Measurements from ENCODE around the gene PNPT1. TPM values are rescaled to one million over a fixed set of nuclear protein-coding genes. Genes with fewer than 3 reads are reported as not detected.
A peak's percentile ranks its signal among the peaks of the same experiment; 100 is the strongest.
"Not testable (repeated sequence)": the region's sequence is repeated elsewhere in the genome, so short reads cannot be mapped to it uniquely, and the experiment has no call there.

Gene PNPT1
- 10 to 100 TPM in 1 of 2 donors, 1 to 10 TPM in 1; 8.9 to 24.6 TPM for total RNA-seq

DNA sequence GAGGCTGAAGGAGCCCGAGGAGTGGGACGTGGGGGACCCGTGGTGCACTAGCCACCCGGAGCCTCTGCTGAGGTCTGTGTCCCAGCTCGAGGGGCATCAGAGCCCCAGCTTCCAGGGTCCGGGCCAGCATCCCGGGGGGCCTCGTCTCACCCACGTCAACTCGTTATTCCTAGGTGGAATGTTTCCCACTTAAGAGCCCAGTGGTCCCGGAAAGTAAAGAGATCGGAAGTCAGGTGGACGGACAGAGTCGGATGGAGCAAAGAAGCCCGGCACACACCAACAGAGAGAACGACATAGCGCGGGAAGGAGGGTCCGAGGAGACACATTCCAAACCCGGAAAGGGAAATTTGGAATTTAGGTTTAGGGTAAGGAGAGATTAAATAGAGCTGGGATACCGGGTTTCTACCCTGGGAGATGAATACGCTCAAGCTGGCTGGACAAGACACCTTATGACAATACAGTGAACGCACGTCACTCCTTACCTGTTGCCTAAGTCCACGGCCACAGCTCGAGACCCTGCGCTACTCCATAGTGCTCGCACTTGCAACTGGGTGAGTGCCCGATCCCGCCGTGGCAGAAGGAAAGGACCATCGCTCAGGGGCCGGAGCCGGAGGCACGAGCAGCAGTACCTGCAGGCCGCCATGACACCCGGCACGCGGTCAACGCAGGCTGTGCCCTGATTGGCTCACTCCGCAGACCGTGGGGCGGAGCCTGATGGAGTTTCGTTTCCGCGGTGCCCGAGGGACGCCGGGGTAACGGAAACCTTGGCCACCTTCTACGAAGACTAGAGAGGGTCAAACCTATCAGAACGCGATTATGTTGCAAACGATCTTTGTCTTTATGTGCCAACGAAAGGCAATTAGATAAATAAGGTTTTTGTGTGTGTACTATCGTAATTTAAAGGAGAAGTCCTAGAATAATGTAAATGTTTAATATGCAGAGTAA, at the start of gene PNPT1:
PNPT1 (minus strand) TSS at position 664 of the 945 bp plus-strand sequence; CDS start at position 643, 21 bp downstream.
- Histone ChIP-seq H3K9me3 (no peaks in the 10 kb centered on the region), H3K36me3 (no peaks in the 10 kb centered on the region), H3K4me3 (peak within 1 kb of the TSS; percentile 86), H3K27me3 (replicated peaks; ENCODE audit: insufficient read depth) (no peaks in the 10 kb centered on the region), H3K27ac (peak within 1 kb of the TSS in 1 of 2 donors; percentile 11), H3K4me1 (ENCODE audit: control insufficient read depth in 1 of 2, low read depth in 2 of 2) (peaks cover 3 to 10% of the 10 kb centered on the region in 2 donors)
- DNase-seq (ENCODE audit: low spot score): peak; percentile 65
- peak; percentile 95 for ATAC-seq (ENCODE audit: insufficient number of reproducible peaks, low FRiP score, low read depth)
- no peak for TF ChIP-seq CTCF (IDR thresholded peaks at IDR 0.05)

- H3K4me3 ChIP-seq: no peak overlapping the region
- no peaks in the 10 kb centered on the region for H3K9me3 ChIP-seq
- no peak for DNase-seq (ENCODE audit: low spot score)
- no peak for TF ChIP-seq CTCF (IDR thresholded peaks at IDR 0.05)
- H3K27ac ChIP-seq: no peak overlapping the region
- H3K36me3 ChIP-seq: no peaks in the 10 kb centered on the region
- H3K4me1 ChIP-seq (ENCODE audit: control insufficient read depth in 1 of 2, low read depth in 2 of 2): no peaks in the 10 kb centered on the region
- no peaks in the 10 kb centered on the region for H3K27me3 ChIP-seq (replicated peaks; ENCODE audit: insufficient read depth)
- ATAC-seq (ENCODE audit: insufficient number of reproducible peaks, low FRiP score, low read depth): no peak
Observed at GRCh38 chr2:55742996-55743395, 49.4 kb upstream of the PNPT1 start.

GRCh38 chr2:55736019-55736536, 42.4 kb upstream of the PNPT1 start:
- H3K27ac ChIP-seq; H3K36me3 ChIP-seq; H3K4me1 ChIP-seq (ENCODE audit: control insufficient read depth in 1 of 2, low read depth in 2 of 2); H3K27me3 ChIP-seq (replicated peaks; ENCODE audit: insufficient read depth); DNase-seq (ENCODE audit: low spot score); H3K9me3 ChIP-seq; H3K4me3 ChIP-seq; ATAC-seq (ENCODE audit: insufficient number of reproducible peaks, low FRiP score, low read depth): not testable (repeated sequence)

DNA sequence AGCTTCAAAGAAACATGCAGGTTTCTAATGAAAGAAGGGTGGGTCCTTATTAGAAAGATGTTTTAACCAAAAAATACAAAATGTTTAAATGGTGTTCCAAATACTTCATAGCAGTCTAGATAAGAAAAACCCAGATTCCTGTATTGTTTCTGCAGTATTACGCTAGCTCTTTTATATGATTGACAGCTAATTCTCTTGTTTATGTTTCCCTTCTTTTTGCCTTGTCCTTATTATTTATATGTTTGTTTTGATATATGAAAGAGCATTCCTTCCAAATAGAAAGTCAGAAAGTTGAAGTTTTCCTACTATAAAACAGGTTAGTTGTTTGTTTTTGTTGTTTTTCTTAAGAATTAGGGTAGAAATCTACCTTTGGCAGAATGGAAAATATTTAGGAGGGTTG, 41.1 kb upstream of the PNPT1 start:
- Histone ChIP-seq H3K4me1 (ENCODE audit: control insufficient read depth in 1 of 2, low read depth in 2 of 2) (no peaks in the 10 kb centered on the region), H3K4me3 (no peak overlapping the region), H3K27me3 (replicated peaks; ENCODE audit: insufficient read depth) (no peaks in the 10 kb centered on the region), H3K27ac (no peak overlapping the region), H3K9me3 (no peaks in the 10 kb centered on the region), H3K36me3 (no peaks in the 10 kb centered on the region)
- no peak for TF ChIP-seq CTCF (IDR thresholded peaks at IDR 0.05)
- no peak for ATAC-seq (ENCODE audit: insufficient number of reproducible peaks, low FRiP score, low read depth)
- no peak for DNase-seq (ENCODE audit: low spot score)

- Histone ChIP-seq H3K36me3 (no peaks in the 10 kb centered on the region), H3K9me3 (no peaks in the 10 kb centered on the region), H3K4me3 (no peak overlapping the region), H3K27me3 (replicated peaks; ENCODE audit: insufficient read depth) (no peaks in the 10 kb centered on the region), H3K27ac (no peak overlapping the region), H3K4me1 (ENCODE audit: control insufficient read depth in 1 of 2, low read depth in 2 of 2) (peaks cover 0 to 9% of the 10 kb centered on the region in 2 donors)
- no peak for ATAC-seq (ENCODE audit: insufficient number of reproducible peaks, low FRiP score, low read depth)
- DNase-seq (ENCODE audit: low spot score): no peak
- TF ChIP-seq CTCF (IDR thresholded peaks at IDR 0.05): no peak
Observed at GRCh38 chr2:55733335-55733734, 39.7 kb upstream of the PNPT1 start.
